DOHH2 (cell line): ENCODE results near the gene BUD13.

ENCODE experiments used
- CTCF ChIP-seq: fragments of 200-600 bp; sonication (generic); IDR thresholded peaks from one replicate; pipeline ENCODE4 v1.5.1; 2014; ENCODE audit warnings: antibody characterized with exemption, mild to moderate bottlenecking, low read depth, low read length; ENCODE audit not compliant: poor library complexity, severe bottlenecking
- EZH2phosphoT487 ChIP-seq: fragments of 200-600 bp; sonication (generic); IDR thresholded peaks from 2 replicates; pipeline ENCODE4 v1.6.1; 2017; ENCODE audit warnings: borderline replicate concordance, mild to moderate bottlenecking, antibody characterized with exemption, low read length, moderate library complexity, mixed read lengths

- TF ChIP-seq CTCF (no peak), EZH2phosphoT487 (no peak)
These were observed 4.3 kb upstream of the BUD13 start for GRCh38 chr11:116777056-116777455.
